ENCODE results near the gene ZBTB25.

ZBTB25 gene

DNA sequence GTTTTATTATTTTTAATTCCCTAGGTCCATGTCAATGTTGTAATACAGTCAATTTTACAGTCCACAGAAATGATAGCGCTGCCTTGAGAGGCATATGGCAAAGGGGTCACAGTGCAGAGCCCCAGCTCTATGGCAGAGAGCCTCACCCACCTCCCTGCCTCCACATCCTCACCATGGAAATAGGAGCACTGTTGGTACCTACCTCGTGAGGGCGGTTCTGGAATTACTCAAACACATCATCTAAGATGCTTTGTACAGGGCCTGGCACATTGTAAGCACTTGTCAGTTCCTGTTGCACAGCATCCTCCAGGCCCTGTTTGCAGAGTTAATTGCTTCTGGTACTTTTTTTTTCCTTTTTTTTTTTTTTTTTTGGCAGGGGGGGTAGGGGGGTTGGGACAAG is 42.4 kb downstream of the ZBTB25 start:
- no peak overlapping the region for H3K4me2 ChIP-seq (ENCODE audit: low read depth, low read length, poor library complexity, severe bottlenecking)
- no peaks in the 10 kb centered on the region for H3K9me2 ChIP-seq (replicated peaks; ENCODE audit: low read depth, low read length)
- H3K4me1 ChIP-seq (ENCODE audit: insufficient read depth, low read length, poor library complexity, severe bottlenecking): peaks cover 18% of the 10 kb centered on the region
- TF ChIP-seq EZH2phosphoT487 (IDR thresholded peaks at IDR 0.05; ENCODE audit: borderline replicate concordance) (no peak), CTCF (conservative IDR thresholded peaks at IDR 0.05; ENCODE audit: low read length) (no peak)
- H3K27me3 ChIP-seq (ENCODE audit: insufficient read depth, low read length, poor library complexity, severe bottlenecking): no peaks in the 10 kb centered on the region
- peaks cover 9% of the 10 kb centered on the region; the same call in 1 of the 2 replicates for H3K79me2 ChIP-seq (ENCODE audit: insufficient read depth, low read length)
- no peaks in the 10 kb centered on the region for H3K9me3 ChIP-seq (ENCODE audit: insufficient read depth, low read depth, low read length)
- H3F3A ChIP-seq (ENCODE audit: low read depth): no peaks in the 10 kb centered on the region
- H2AFZ ChIP-seq (ENCODE audit: low read length): no peak overlapping the region
- H3K9ac ChIP-seq (ENCODE audit: low read depth, low read length, poor library complexity, severe bottlenecking): no peak overlapping the region
- H3K4me3 ChIP-seq (ENCODE audit: low read length, poor library complexity, severe bottlenecking): no peak overlapping the region
- H3K36me3 ChIP-seq (ENCODE audit: insufficient read depth, low read length): peaks cover 6% of the 10 kb centered on the region; the same call in 1 of the 2 replicates
- no peaks in the 10 kb centered on the region for H4K20me1 ChIP-seq (ENCODE audit: insufficient read depth, low read length, poor library complexity, severe bottlenecking)

DNA sequence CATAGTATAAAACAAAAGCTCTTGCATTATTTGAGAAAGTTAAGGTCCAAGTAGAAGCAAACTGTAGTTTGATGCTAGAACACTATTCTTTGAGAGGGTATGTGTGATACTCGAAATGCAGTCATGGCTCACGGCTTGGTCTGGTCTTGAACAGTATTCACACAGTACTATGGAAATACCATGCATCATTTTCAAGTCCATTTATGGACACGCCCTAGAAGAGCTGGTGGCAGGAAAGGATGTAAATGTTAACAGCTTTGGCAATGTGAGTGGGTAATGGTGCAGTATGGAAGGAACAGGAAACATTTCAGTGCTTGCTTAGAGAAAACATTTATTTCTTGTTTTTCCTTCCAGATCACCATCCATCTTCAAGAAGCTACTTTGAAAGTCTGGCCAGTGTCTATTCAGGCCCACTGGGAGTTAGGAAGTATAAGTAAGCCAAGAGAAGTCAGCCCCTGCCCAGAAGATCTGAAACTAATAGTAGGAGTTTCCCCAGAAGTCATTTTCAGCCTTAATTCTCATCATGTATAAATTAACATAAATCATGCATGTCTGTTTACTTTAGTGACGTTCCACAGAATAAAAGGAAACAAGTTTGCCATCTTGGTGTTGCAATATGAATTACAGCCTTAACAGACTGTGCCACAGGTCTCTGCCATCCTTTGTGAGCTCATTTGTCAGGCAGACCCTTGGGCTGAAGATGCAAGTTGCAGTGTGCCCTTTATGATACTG is 44.1 kb downstream of the ZBTB25 start:
- H4K20me1 ChIP-seq (ENCODE audit: insufficient read depth, low read length, poor library complexity, severe bottlenecking): no peaks in the 10 kb centered on the region
- H3K4me3 ChIP-seq (ENCODE audit: low read length, poor library complexity, severe bottlenecking): no peak overlapping the region
- H3K9me2 ChIP-seq (replicated peaks; ENCODE audit: low read depth, low read length): no peaks in the 10 kb centered on the region
- H3K4me1 ChIP-seq (ENCODE audit: insufficient read depth, low read length, poor library complexity, severe bottlenecking): peaks cover 7% of the 10 kb centered on the region
- no peaks in the 10 kb centered on the region for H3F3A ChIP-seq (ENCODE audit: low read depth)
- no peak overlapping the region for H2AFZ ChIP-seq (ENCODE audit: low read length)
- TF ChIP-seq EZH2phosphoT487 (IDR thresholded peaks at IDR 0.05; ENCODE audit: borderline replicate concordance) (no peak), CTCF (conservative IDR thresholded peaks at IDR 0.05; ENCODE audit: low read length) (no peak)
- H3K36me3 ChIP-seq (ENCODE audit: insufficient read depth, low read length): peaks cover 19% of the 10 kb centered on the region; the same call in 1 of the 2 replicates
- no peak overlapping the region for H3K9ac ChIP-seq (ENCODE audit: low read depth, low read length, poor library complexity, severe bottlenecking)
- H3K4me2 ChIP-seq (ENCODE audit: low read depth, low read length, poor library complexity, severe bottlenecking): no peak overlapping the region
- H3K79me2 ChIP-seq (ENCODE audit: insufficient read depth, low read length): 0 out of 2 replicates have a peak, but pooled peaks cover under 1% of the 10 kb centered on the region
- H3K9me3 ChIP-seq (ENCODE audit: insufficient read depth, low read depth, low read length): no peaks in the 10 kb centered on the region
- no peaks in the 10 kb centered on the region for H3K27me3 ChIP-seq (ENCODE audit: insufficient read depth, low read length, poor library complexity, severe bottlenecking)

DNA sequence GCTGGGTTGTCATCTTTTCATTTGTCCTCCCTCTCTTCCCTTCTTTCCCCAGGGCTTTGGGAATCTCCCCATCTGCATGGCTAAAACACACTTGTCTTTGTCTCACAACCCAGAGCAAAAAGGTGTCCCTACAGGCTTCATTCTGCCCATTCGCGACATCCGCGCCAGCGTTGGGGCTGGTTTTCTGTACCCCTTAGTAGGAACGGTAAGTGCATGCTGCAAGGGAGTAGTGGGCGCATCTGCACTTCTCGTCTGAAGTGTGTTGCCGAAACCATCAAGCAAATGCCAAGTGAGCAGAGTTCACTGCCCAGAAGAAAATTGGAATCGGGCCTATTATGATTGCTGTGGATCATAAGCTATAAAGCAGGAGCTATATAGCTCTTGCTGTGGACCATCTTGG is 49.0 kb downstream of the ZBTB25 start:
- no peaks in the 10 kb centered on the region for H4K20me1 ChIP-seq (ENCODE audit: insufficient read depth, low read length, poor library complexity, severe bottlenecking)
- no peaks in the 10 kb centered on the region for H3F3A ChIP-seq (ENCODE audit: low read depth)
- H3K79me2 ChIP-seq (ENCODE audit: insufficient read depth, low read length): no peaks in the 10 kb centered on the region
- no peaks in the 10 kb centered on the region for H3K9me3 ChIP-seq (ENCODE audit: insufficient read depth, low read depth, low read length)
- no peak overlapping the region for H3K4me2 ChIP-seq (ENCODE audit: low read depth, low read length, poor library complexity, severe bottlenecking)
- TF ChIP-seq EZH2phosphoT487 (IDR thresholded peaks at IDR 0.05; ENCODE audit: borderline replicate concordance) (no peak), CTCF (conservative IDR thresholded peaks at IDR 0.05; ENCODE audit: low read length) (no peak)
- no peaks in the 10 kb centered on the region for H3K27me3 ChIP-seq (ENCODE audit: insufficient read depth, low read length, poor library complexity, severe bottlenecking)
- no peak overlapping the region for H2AFZ ChIP-seq (ENCODE audit: low read length)
- H3K36me3 ChIP-seq (ENCODE audit: insufficient read depth, low read length): peaks cover 54% of the 10 kb centered on the region; the same call in 1 of the 2 replicates
- H3K9me2 ChIP-seq (replicated peaks; ENCODE audit: low read depth, low read length): no peaks in the 10 kb centered on the region
- H3K9ac ChIP-seq (ENCODE audit: low read depth, low read length, poor library complexity, severe bottlenecking): no peak overlapping the region
- no peak overlapping the region for H3K4me3 ChIP-seq (ENCODE audit: low read length, poor library complexity, severe bottlenecking)
- H3K4me1 ChIP-seq (ENCODE audit: insufficient read depth, low read length, poor library complexity, severe bottlenecking): peaks cover 8% of the 10 kb centered on the region
